GM18873 (cell line): ENCODE data around the gene TMEM80.
A peak's percentile ranks its signal among the peaks of the same experiment; 100 is the strongest.
"Not testable (repeated sequence)": the region's sequence is repeated elsewhere in the genome, so short reads cannot be mapped to it uniquely, and the experiment has no call there.

Source experiments
- ATAC-seq: cut with Tn5 transposase; IDR thresholded peaks from one replicate; pipeline ENCODE4 v1.9.1; 2021; ENCODE audit warnings: mild to moderate bottlenecking, moderate library complexity, moderate number of reproducible peaks; ENCODE audit not compliant: unreplicated experiment, low FRiP score

Gene TMEM80

GRCh38 chr11:695538-696248, at the start of gene TMEM80:
Gene TMEM80, plus strand, starts transcription at chr11:695816. Its CDS starts 12 bp downstream, at chr11:695828.
- ATAC-seq, result peak; percentile 70

GRCh38 chr11:646214-646613, 49.4 kb upstream of the TMEM80 start:
- no peak for ATAC-seq

GRCh38 chr11:647672-648158, 47.9 kb upstream of the TMEM80 start:
- not testable (repeated sequence) for ATAC-seq

GRCh38 chr11:650482-650881, 45.1 kb upstream of the TMEM80 start:
- no peak for ATAC-seq

- not testable (repeated sequence) for ATAC-seq
Measured at GRCh38 chr11:653136-653535, 42.5 kb upstream of the TMEM80 start.

- no peak for ATAC-seq
Measured at GRCh38 chr11:653837-654236, 41.8 kb upstream of the TMEM80 start.

- not testable (repeated sequence) for ATAC-seq
Measured at GRCh38 chr11:654444-654843, 41.2 kb upstream of the TMEM80 start.

- no peak for ATAC-seq
Measured at GRCh38 chr11:655036-655726, 40.4 kb upstream of the TMEM80 start.

GRCh38 chr11:656426-656825, 39.2 kb upstream of the TMEM80 start:
- ATAC-seq, result no peak

GRCh38 chr11:656866-657265, 38.8 kb upstream of the TMEM80 start:
- no peak for ATAC-seq

GRCh38 chr11:657691-658126, 37.9 kb upstream of the TMEM80 start:
- no peak for ATAC-seq

GRCh38 chr11:659532-660085, 36.0 kb upstream of the TMEM80 start:
- no peak for ATAC-seq

GRCh38 chr11:660281-660680, 35.3 kb upstream of the TMEM80 start:
- ATAC-seq, result no peak

- ATAC-seq, result no peak
Measured at GRCh38 chr11:660681-661444, 34.8 kb upstream of the TMEM80 start.

- ATAC-seq, result no peak
Measured at GRCh38 chr11:662689-663274, 32.8 kb upstream of the TMEM80 start.

- ATAC-seq, result no peak
Measured at GRCh38 chr11:665062-665703, 30.4 kb upstream of the TMEM80 start.

- ATAC-seq, result no peak
Measured at GRCh38 chr11:665704-666281, 29.8 kb upstream of the TMEM80 start.

GRCh38 chr11:673866-674265, 21.8 kb upstream of the TMEM80 start:
- ATAC-seq, result no peak

GRCh38 chr11:674406-674805, 21.2 kb upstream of the TMEM80 start:
- no peak for ATAC-seq

- ATAC-seq, result no peak
Measured at GRCh38 chr11:678297-678696, 17.3 kb upstream of the TMEM80 start.
